CD4-positive, alpha-beta T cell treated with Interleukin-2 at 100 ng/mL for 4 hours (primary cell): ENCODE results near the gene COPS3.

Source experiments
- DNase-seq: peaks from one replicate; pipeline ENCODE4 v3.0.0-alpha.2; 2020; ENCODE audit warnings: low spot score

Gene COPS3

GRCh38 chr17:17216236-17216635 is 64.8 kb downstream of the COPS3 start:
- no peak for DNase-seq

- no peak for DNase-seq
Observed at GRCh38 chr17:17215575-17215974, 65.5 kb downstream of the COPS3 start.

GRCh38 chr17:17214646-17215436 is 66.2 kb downstream of the COPS3 start:
- no peak for DNase-seq

- DNase-seq: no peak
Observed at GRCh38 chr17:17213775-17214174, 67.3 kb downstream of the COPS3 start.

GRCh38 chr17:17207998-17208397 is 73.0 kb downstream of the COPS3 start:
- no peak for DNase-seq

- no peak for DNase-seq
Observed at GRCh38 chr17:17206913-17207335, 74.1 kb downstream of the COPS3 start.

GRCh38 chr17:17206124-17206912 is 74.7 kb downstream of the COPS3 start, which contains the start of gene PLD6:
TSS of gene PLD6 (minus strand) at chr17:17206333. CDS start at chr17:17206286, 47 bp downstream.
- peak; percentile 86 for DNase-seq

- DNase-seq: peak; percentile 43
Observed at GRCh38 chr17:17205368-17206123, 75.5 kb downstream of the COPS3 start.

- no peak for DNase-seq
Observed at GRCh38 chr17:17204635-17205231, 76.3 kb downstream of the COPS3 start.

- no peak for DNase-seq
Observed at GRCh38 chr17:17204041-17204591, 76.9 kb downstream of the COPS3 start.

- no peak for DNase-seq
Observed at GRCh38 chr17:17203173-17203730, 77.8 kb downstream of the COPS3 start.

GRCh38 chr17:17201907-17202306 is 79.1 kb downstream of the COPS3 start:
- DNase-seq: no peak

- DNase-seq: no peak
Observed at GRCh38 chr17:17201271-17201670, 79.8 kb downstream of the COPS3 start.

GRCh38 chr17:17200831-17201230 is 80.2 kb downstream of the COPS3 start:
- no peak for DNase-seq

GRCh38 chr17:17200311-17200710 is 80.7 kb downstream of the COPS3 start:
- DNase-seq: no peak

- DNase-seq: no peak
Observed at GRCh38 chr17:17198281-17198680, 82.8 kb downstream of the COPS3 start.

- no peak for DNase-seq
Observed at GRCh38 chr17:17196776-17197175, 84.3 kb downstream of the COPS3 start.
